A549 treated with Hydrocortisone at 1 μM for 4 hours (cell line): ENCODE results near the gene GLRX2. TPM values are rescaled to one million over a fixed set of nuclear protein-coding genes. Genes with fewer than 3 reads are reported as not detected.

Source experiments
- total RNA-seq: library from RNA; stranded (reverse); fragments of 200-300 nt; extraction: Qiagen RNA extraction; gene quantifications from 5 replicates; pipeline ENCODE4 v1.2.3, GENCODE V29; 2022

Gene GLRX2, protein sequence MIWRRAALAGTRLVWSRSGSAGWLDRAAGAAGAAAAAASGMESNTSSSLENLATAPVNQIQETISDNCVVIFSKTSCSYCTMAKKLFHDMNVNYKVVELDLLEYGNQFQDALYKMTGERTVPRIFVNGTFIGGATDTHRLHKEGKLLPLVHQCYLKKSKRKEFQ
- total RNA-seq: 34.0 to 49.7 TPM (median 44.3 TPM) in 5 replicates

DNA sequence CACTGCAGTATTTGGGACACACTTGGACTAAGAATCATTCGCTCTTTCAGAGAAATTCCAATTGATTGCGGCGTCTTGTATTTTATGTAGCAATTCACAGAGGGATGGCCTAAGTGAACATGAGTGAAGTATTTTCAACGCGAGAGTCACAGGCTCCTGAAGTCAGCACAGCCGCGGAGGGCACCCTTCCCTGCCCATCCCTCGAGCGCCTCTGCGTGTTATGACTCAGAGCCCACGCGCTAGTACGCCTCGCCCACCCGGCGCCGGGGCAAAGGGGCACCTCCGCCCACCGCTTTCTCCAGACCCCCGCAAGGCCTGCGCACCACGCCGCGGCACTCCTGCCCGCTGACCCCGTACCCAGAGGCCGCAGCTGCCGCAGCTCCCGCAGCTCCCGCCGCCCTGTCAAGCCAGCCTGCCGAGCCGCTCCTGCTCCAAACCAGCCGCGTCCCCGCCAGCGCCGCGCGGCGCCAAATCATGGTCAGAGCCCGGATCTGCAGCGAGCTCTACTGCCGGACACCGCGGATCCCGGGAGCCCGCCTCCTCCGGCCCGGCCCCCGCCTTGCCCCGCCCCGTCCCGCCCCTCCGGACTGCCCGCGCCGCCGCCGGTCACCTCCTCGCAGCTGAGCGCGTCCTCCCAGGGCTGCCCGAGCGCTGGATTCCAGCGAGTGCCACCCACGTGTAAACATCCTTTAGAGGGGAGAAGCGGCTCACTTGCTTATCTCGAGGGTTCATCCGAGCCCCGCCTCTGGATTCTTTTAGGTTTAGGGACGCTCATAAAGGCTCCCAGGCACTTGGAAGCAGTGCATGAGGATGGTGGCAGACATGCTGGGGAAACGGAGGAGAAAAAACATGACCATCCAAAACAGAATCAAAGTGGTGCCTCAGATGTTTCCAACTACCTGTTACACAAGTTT is at the start of gene GLRX2:
GLRX2 (minus strand) TSS at position 508 of the 914 bp plus-strand sequence; CDS start at position 476, 32 bp downstream.

GRCh38 chr1:193121616-193122593 is 16.7 kb upstream of the GLRX2 start, which contains the start of gene CDC73:
Gene CDC73 (plus strand): TSS chr1:193122031. CDS start chr1:193122201, 170 bp downstream.

DNA sequence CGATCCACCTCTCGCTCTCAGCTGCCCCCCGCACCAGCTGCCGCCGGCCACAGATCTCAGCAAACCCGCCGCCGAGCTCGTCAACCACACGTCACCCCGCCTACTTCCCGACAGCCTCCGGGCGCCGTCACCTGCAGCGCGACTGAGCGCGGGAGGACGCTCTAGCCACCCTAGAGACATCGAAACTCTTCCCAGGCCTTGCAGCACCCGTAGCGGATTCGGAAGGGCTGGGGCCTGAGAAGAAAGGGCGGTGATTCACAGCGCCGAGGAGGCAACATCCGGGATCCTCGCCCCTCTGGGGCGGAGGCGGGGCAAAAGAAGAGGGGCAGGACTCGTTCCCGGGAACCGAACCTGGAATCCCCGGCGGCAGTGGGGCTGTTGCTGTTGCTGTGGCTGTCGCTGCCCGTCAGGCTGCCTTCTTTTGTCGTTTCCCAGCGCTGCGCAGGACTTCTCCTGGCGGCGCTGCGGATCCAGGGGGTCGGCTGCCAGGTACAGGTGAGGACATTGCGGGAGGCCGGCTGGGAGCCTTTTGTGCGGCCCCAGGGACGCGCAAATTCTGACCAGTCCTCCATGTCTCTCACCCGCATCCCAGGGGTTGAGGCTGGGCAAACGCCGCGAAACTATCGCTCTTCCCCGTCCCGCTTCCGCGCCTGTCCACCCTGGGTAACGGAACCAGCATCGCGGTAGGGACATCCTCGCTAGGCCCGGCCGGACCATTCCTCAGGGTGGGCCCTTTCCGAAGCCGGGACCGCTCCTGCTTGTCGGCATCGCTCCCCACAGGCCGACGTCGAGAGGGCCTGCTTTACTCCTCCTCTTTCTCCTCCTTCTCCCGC is 45.7 kb downstream of the GLRX2 start, which contains the start of the genes RO60 and UCHL5:
RO60 (plus strand) TSS at position 331 of the 833 bp plus-strand sequence. CDS start 9,443 bp downstream, outside the sequence.
UCHL5 (minus strand) TSS at position 79 of the 833 bp plus-strand sequence. CDS start 100 bp downstream, outside the sequence.

Other genes starting within 250 kb of the GLRX2 start
- 41.7 to 51.9 TPM (median 43.9 TPM) in 5 replicates for gene UCHL5, start 46.1 kb downstream of the GLRX2 start, total RNA-seq
- 22.4 to 35.4 TPM (median 28.0 TPM) in 5 replicates for gene RO60, start 45.8 kb downstream of the GLRX2 start, total RNA-seq
- gene CDC73, start 16.6 kb upstream of the GLRX2 start, total RNA-seq: 27.7 to 36.5 TPM (median 32.7 TPM) in 5 replicates
- gene B3GALT2, start 81.2 kb upstream of the GLRX2 start, total RNA-seq: not detected in 5 replicates